Astrocyte of the cerebellum (primary cell): ENCODE measurements around the gene PRKCA.

Source experiments
- DNase-seq: peaks from one replicate; pipeline ENCODE4 v3.0.0-alpha.2; 2011; ENCODE audit warnings: low read depth
- H3K4me3 ChIP-seq: 2 replicates; pipeline ENCODE4 v1.5.1; 2011; ENCODE audit warnings: mild to moderate bottlenecking, low read depth, low read length, moderate library complexity
- in situ Hi-C: cut with HindIII; loops from 2 replicates; pipeline ENCODE4 v1.10.0; 2017; ENCODE audit warnings: low sequenced_read_pairs
- TF ChIP-seq, protein P1 (sequence below): IDR thresholded peaks from 2 replicates; pipeline ENCODE4 v1.5.1; 2012; ENCODE audit warnings: low read length, low read depth, moderate library complexity, mild to moderate bottlenecking; ENCODE audit errors: missing control alignments

PRKCA gene

DNA sequence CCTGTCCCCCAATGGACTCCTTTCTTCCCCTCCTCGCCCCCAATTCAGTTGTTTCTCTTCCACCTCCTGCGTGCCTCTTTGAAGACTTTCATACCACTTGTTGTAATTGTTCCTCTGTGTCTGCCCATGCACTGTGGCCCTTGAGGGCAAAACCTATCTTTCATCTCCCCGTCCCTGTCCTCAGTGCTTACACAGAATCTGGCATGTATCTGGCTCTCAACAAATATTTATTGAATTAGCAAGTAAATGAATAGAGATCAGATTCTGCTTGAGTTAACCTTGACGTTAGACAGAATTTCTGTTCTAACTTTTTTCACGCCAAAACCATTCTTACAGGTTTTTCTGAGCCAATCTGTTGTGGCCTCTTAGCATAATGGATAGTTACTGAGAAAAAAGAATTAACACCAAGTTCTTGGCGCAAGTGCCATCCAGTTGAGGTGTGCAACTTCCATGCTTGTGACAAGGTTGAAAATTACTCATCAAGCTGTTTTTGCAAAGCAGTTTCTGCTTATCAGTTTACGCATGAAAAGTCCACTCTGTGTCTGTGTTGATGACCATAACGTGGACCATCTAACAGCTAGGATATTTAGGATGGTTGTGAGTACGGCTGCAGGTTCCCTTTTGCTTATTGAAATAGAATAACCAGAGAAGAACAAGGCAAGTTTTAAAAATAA lies 215.1 kb downstream of the PRKCA start:
- H3K4me3 ChIP-seq, result no peak overlapping the region
- in situ Hi-C loops, result no loop called here
- DNase-seq, result no peak
- TF ChIP-seq, protein P1, sequence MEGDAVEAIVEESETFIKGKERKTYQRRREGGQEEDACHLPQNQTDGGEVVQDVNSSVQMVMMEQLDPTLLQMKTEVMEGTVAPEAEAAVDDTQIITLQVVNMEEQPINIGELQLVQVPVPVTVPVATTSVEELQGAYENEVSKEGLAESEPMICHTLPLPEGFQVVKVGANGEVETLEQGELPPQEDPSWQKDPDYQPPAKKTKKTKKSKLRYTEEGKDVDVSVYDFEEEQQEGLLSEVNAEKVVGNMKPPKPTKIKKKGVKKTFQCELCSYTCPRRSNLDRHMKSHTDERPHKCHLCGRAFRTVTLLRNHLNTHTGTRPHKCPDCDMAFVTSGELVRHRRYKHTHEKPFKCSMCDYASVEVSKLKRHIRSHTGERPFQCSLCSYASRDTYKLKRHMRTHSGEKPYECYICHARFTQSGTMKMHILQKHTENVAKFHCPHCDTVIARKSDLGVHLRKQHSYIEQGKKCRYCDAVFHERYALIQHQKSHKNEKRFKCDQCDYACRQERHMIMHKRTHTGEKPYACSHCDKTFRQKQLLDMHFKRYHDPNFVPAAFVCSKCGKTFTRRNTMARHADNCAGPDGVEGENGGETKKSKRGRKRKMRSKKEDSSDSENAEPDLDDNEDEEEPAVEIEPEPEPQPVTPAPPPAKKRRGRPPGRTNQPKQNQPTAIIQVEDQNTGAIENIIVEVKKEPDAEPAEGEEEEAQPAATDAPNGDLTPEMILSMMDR, result no peak

DNA sequence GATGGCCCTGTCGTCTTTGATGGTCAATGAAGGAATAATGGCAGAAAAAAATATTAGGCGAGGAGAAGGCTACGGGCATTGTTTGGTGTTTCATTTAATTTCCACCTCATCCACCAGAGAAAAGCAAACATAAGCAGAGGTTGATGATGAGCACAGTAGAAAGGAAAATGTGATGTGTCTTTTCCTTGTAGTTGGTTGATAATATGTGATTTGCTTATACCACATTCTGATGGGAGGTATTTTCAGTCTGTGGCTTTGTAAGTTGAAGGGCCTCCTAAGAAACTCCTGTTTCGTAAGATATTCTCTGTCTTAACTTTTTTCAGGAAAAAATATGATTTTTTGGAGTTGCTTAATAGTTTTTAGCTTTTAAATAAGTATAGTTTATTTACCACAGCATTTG lies 215.7 kb downstream of the PRKCA start:
- in situ Hi-C loops, result no loop called here
- TF ChIP-seq, protein P1, result no peak
- no peak overlapping the region for H3K4me3 ChIP-seq
- no peak for DNase-seq

DNA sequence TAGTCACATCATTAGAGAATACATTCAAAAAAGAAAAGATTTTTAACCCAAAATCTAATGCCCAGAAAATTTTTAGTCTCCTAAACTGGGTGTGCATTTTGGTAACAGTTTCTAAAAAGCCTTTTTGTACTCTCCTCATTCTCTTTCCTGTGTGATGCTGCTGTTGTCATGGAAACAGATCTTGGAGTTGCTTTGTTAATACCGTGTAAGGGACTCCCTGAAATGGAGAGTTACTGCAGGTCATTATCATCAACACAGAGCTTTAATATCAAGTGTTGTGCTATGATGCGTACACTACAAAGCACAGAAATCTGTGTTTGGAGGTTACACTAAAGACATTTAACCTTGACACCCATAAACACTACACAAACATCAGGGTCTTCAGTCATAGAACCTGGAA lies 216.3 kb downstream of the PRKCA start:
- no peak for DNase-seq
- no peak overlapping the region for H3K4me3 ChIP-seq
- in situ Hi-C loops, result no loop called here
- TF ChIP-seq, protein P1, result no peak

DNA sequence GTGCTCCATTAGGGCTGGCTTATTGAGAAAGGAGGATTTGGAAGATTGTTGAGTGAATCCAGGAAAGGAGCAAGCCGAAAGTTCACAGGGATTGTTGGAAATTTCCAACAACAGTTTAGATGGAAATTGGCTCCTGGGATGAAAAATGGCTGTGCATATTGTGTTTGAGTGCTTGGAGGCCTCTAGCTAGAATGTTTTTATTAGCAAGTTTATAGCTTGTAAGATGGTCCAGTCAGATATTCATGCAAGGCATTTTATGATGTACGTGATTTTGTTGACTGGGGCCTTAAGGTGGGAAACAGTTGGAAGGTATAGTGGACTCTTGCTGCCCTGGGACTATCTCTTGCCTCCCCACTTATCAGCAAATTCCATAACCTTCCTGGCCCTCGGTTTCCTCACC lies 216.7 kb downstream of the PRKCA start:
- DNase-seq, result no peak
- in situ Hi-C loops, result no loop called here
- TF ChIP-seq, protein P1, result no peak
- no peak overlapping the region for H3K4me3 ChIP-seq

DNA sequence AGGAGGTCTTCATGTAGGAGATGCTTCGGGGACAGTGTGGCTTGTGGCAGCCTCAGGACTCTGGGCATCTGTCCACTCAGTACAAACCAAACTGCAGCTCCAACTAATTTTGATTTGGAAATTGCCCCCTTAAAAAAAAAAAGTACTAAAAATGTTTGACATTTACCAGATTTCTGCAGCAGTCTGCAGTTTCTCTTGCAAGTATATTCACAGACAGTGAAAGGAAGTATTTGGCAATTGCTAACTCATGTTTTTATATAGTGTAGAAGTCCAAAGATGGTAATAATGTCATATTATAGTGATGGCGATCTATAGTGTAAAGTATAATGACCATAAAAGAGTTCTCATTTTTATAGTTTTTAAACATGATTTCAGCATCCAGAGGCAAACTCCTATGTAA lies 218.6 kb downstream of the PRKCA start:
- in situ Hi-C loops, result no loop called here
- no peak for DNase-seq
- TF ChIP-seq, protein P1, result no peak
- H3K4me3 ChIP-seq, result no peak overlapping the region

DNA sequence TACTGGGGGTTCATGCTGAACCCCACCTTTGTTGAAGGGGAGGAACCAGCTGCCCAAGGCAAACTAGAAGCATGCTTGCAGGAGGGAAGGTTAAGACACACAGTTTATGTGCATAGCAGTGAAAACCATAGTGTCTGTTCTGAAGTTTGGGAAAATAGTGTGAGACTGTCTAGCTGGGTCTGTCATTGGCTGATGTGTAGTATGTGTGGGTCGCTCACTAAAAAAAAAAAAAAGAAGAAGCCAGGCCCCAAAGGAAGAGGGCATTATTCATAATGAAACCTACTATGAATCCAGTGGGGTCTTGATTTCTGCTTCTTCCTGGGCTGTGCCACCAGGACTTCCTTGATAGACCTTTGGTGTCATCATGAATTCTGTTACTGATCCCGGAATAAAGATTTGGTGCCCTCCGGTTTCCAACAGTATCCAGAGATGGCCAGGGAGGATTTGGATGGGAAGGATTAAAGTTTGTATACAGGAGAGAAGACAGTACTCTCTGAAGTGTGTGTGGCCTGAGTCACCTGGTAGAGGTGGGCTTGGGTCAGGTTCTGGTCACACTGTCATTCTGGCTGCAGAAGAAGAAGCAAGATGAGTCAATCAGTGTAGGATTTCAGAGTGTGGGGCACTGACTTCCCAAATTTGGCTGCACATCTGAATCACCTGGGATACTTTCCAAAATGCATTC lies 220.3 kb downstream of the PRKCA start:
- in situ Hi-C loops, result no loop called here
- TF ChIP-seq, protein P1, result no peak
- no peak overlapping the region for H3K4me3 ChIP-seq
- no peak for DNase-seq
